AG04449 (cell line): ENCODE measurements around the gene HMCES.
"Not testable (repeated sequence)": the region's sequence is repeated elsewhere in the genome, so short reads cannot be mapped to it uniquely, and the experiment has no call there.

Source experiments
- CTCF ChIA-PET: fragments of 350-600 bp; formaldehyde crosslinking; extraction: SDS; loops from one replicate; lab custom pipeline; 2021; ENCODE audit warnings: antibody characterized with exemption; lab: Yijun Ruan, JAX
- POLR2A ChIA-PET: fragments of 400-600, 350-600 bp; formaldehyde crosslinking; extraction: SDS; loops from one replicate; lab custom pipeline; 2020; ENCODE audit warnings: antibody characterized with exemption, inconsistent platforms; lab: Yijun Ruan, JAX
- DNase-seq: peaks from one replicate; pipeline ENCODE4 v3.0.0-alpha.2; 2010; ENCODE audit warnings: low read depth, low spot score
- H3K4me3 ChIP-seq: 2 replicates; pipeline ENCODE4 v1.5.1; 2011; ENCODE audit warnings: low read depth, mild to moderate bottlenecking, control low read depth, low read length
- TF ChIP-seq, protein P1 (sequence below): IDR thresholded peaks from one replicate; pipeline ENCODE4 v1.5.1; 2011; ENCODE audit warnings: mild to moderate bottlenecking, moderate library complexity, low read length, control low read depth, inconsistent platforms; ENCODE audit not compliant: insufficient read depth; ENCODE audit errors: missing control alignments

The HMCES gene

DNA sequence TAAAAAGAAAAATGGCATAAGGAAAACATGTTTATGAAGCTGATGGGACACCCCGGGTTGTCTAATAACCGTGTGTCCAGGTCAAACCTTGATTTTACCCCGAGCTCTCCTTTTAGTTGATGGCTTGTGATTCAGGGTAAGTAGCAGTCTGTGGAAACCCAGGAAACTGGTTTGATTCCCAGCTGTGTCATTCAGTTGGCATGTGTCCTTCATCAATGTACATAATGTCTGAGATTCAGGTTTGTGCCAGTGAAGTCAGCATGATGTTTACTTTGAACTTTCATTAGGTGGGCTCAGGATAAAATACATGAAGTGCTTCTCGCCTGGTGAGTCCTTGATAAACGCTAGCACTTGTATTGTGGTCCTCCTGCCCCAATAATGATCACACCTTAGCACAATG is 33.5 kb upstream of the HMCES start:
- no peak overlapping the region for H3K4me3 ChIP-seq
- ChIA-PET POLR2A (interaction anchor here (0.9 to 1.3 kb wide), 3 partner anchors 61 to 100 kb away, joined by 3 to 5 read pairs (median 4); partner anchors contain the start of gene CNBP), CTCF (interaction anchor here (0.7 to 9.3 kb wide), 51 partner anchors 11 to 295 kb away, joined by 3 to 216 read pairs (median 5); partner anchors contain the start of genes CNBP and RAB43)
- TF ChIP-seq, protein P1, sequence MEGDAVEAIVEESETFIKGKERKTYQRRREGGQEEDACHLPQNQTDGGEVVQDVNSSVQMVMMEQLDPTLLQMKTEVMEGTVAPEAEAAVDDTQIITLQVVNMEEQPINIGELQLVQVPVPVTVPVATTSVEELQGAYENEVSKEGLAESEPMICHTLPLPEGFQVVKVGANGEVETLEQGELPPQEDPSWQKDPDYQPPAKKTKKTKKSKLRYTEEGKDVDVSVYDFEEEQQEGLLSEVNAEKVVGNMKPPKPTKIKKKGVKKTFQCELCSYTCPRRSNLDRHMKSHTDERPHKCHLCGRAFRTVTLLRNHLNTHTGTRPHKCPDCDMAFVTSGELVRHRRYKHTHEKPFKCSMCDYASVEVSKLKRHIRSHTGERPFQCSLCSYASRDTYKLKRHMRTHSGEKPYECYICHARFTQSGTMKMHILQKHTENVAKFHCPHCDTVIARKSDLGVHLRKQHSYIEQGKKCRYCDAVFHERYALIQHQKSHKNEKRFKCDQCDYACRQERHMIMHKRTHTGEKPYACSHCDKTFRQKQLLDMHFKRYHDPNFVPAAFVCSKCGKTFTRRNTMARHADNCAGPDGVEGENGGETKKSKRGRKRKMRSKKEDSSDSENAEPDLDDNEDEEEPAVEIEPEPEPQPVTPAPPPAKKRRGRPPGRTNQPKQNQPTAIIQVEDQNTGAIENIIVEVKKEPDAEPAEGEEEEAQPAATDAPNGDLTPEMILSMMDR = no peak
- no peak for DNase-seq

DNA sequence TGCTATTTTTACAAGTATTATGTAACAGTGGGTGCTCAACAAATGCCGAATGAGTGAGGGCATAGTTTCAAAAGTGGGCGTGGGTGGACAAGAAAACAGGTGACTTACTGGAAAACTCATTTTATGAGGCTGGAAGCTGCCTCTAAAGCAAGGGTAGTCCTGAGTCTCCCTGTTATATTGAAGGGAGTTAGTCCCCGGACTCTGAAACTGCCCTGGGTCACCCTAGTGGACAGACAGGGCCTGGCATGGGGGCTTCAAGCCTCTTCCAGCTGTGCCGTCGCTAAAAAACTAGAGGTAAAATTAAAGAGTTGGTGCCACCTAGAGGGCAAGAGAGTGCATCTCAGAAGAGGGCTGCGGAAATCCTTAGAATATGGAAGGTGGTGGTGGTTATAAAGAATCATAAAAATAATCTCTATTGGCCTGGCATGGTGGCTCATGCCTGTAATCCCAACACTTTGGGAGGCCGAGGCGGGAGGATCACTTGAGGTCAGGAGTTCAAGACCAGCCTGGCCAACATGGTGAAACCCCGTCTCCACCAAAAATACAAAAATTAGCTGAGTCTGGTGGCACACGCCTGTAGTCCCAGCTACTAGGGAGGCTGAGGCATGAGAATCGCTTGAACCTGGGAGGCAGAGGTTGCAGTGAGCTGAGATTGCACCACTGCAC is 32.9 kb upstream of the HMCES start:
- TF ChIP-seq, protein P1 = peak; percentile 84
- H3K4me3 ChIP-seq = not testable (repeated sequence)
- POLR2A ChIA-PET = interaction anchor here (0.9 to 1.3 kb wide), 3 partner anchors 62 to 101 kb away, joined by 3 to 5 read pairs (median 4); partner anchors contain the start of gene CNBP
- peak; percentile 40 for DNase-seq
- CTCF ChIA-PET = interaction anchor here (0.7 to 9.3 kb wide), 63 partner anchors 9 to 295 kb away, joined by 3 to 216 read pairs (median 4); partner anchors contain the start of genes CNBP and RAB43

DNA sequence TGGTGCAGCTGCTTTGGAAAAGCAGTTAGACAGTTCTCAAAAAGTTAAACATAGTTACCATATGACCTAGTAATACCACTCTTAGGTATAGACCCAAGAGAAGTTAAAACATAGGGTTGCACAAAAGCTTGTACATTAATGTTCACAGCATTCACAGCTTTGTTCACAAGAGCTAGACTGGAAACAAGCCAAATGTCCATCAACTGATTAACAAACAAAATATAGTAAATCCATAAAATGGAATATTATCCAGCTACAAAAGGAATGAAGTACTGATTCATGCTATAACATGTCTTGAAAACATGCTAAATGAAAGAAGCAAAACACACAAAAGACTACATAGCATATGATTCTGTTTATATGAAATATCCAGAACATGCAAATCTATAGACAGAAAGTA is 32.0 kb upstream of the HMCES start:
- no peak for DNase-seq
- ChIA-PET CTCF (interaction anchor here (0.9 to 9.3 kb wide), 33 partner anchors 8 to 296 kb away, joined by 3 to 216 read pairs (median 7); partner anchors contain the start of genes CNBP and RAB43), POLR2A (no interaction called here)
- TF ChIP-seq, protein P1 = no peak
- H3K4me3 ChIP-seq = no peak overlapping the region

DNA sequence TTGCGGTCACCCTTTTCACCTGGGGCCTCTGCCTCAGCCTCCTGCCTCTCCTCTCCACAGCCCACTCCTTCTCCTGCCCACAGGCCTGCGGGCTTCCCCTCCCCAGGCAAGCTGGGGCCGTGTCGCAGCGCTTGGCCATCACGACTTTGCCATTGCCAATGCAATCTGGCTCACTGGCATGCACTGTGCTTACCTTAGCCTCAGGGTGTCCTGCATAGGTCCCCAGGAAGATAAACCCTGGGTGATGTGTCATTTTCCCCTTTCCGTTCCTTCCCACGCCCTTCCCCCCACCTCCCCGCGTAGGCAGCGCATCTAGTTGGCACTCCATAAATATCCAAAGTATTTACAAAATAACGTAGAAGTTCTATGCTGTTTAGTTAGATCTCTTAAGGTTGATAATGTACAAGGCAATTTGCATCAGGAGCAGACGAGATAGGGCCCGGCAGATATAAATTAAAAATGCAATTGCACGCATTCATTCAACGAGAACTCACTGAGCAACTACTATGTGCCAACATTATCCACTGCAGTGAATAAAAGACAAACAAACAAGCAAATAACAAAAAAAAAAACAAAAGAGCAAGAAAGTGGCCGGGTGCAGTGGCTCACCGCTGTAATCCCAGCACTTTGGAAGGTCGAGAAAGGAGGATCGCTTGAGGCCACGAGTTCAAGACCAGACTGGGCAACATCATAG is 30.2 kb upstream of the HMCES start:
- CTCF ChIA-PET = interaction anchor here (0.9 to 9.3 kb wide), 11 partner anchors 8 to 279 kb away, joined by 3 to 216 read pairs (median 48); partner anchors contain the start of genes CNBP and RAB43
- POLR2A ChIA-PET = interaction anchor here (0.9 to 2.2 kb wide), 6 partner anchors 17 to 86 kb away, joined by 3 to 18 read pairs (median 6); partner anchors contain the start of gene CNBP
- H3K4me3 ChIP-seq = peak overlapping the region; percentile 98

DNA sequence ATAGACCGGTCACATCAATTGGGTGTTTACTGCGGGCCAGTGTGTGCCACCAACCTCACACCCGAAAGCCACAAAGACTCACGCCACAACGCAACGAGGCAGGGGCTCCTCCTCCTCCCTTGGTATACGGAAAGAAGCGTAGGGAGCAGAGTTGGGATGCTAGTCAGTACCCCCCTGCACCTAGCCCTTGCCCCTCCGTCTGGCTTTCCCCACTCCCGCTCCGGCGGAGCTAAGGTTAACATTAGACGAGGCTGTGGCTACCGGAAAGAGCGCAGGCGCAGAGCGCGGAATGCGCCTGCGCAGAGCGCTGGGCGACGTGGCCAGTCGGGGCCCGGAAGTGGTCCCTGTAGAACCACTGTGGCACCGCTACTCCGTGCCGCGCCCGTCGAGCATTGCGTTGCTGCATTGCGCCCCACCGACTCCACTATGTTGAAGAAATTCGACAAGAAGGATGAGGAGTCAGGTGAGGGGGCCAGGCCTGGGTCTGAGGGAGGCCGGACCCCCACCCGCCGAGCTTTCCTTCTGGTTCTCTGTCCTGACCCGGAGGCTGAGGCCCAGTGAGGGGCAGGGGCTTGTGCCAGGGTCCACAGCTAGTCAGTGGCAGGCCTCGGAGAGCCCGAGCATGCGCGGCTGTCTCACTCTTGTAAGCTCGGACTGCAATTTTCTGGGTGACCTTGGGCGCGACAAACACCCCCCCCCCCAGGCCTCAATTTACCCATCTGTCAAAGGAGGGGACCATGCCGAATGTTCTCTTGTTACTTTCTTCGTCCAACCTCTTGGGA is 29.2 kb upstream of the HMCES start, which contains the start of gene COPG1:
COPG1 (plus strand) TSS at position 323 of the 782 bp plus-strand sequence; CDS start at position 427, 104 bp downstream.
- ChIA-PET POLR2A (interaction anchor here (0.6 to 2.2 kb wide), 13 partner anchors 9 to 279 kb away, joined by 3 to 18 read pairs (median 4); partner anchors contain the start of genes CNBP and RAB43), CTCF (interaction anchor here (0.6 to 9.3 kb wide), 8 partner anchors 9 to 280 kb away, joined by 3 to 216 read pairs (median 6); a partner anchor contains a TSS)
- H3K4me3 ChIP-seq = peak within 1 kb of the TSS; percentile 98
- peak; percentile 14 for DNase-seq
- TF ChIP-seq, protein P1 = no peak

More for the DNA sequence above, 30.2 kb upstream of the HMCES start:
- TF ChIP-seq, protein P1 = no peak
- DNase-seq = no peak
